Upper lobe of left lung (tissue), 4 donors: ENCODE results near the gene ECE1.

ENCODE experiments used
- CTCF ChIP-seq, 6 experiments: fragments of 450-650 bp in 4 of 6; fragments of 200-600 bp in 2 of 6; sonication (generic) in 2 of 6; IDR thresholded peaks; one replicate each; pipeline ENCODE4 v1.5.1; 2016 to 2019; ENCODE audit warnings: antibody characterized with exemption in 6 of 6
- EP300 ChIP-seq, 4 donors: sonication (generic); formaldehyde crosslinking; IDR thresholded peaks; one replicate each; pipeline ENCODE4 v1.5.1; 2017; ENCODE audit warnings: antibody characterized with exemption in 4 of 4, control low read depth in 2 of 4
- POLR2A ChIP-seq, 4 donors: fragments of 450-650 bp; IDR thresholded peaks; one replicate each; pipeline ENCODE4 v1.5.1; 2016 to 2017; ENCODE audit warnings: antibody characterized with exemption in 4 of 4, mild to moderate bottlenecking in 2 of 4
- POLR2AphosphoS5 ChIP-seq, 2 donors: sonication (generic); formaldehyde crosslinking; IDR thresholded peaks; one replicate each; pipeline ENCODE4 v1.5.1; 2017; ENCODE audit warnings: antibody characterized with exemption in 2 of 2

GRCh38 chr1:21278860-21279845 lies 11.1 kb downstream of the ECE1 start:
- TF ChIP-seq CTCF (IDR thresholded peaks at IDR 0.05) (no peak), EP300 (IDR thresholded peaks at IDR 0.05) (peak in 1 of 4 donors; percentile 20), POLR2AphosphoS5 (IDR thresholded peaks at IDR 0.05) (no peak), POLR2A (IDR thresholded peaks at IDR 0.05) (no peak)
